DOHH2 (cell line): ENCODE data around the gene PNRC1.

Experiments used
- H3F3A ChIP-seq: fragments of 200-600 bp; sonication (generic), shearing (Covaris generic); 2 replicates; pipeline ENCODE4 v1.6.0; 2016; ENCODE audit warnings: antibody characterized with exemption, mild to moderate bottlenecking; ENCODE audit not compliant: control insufficient read depth, insufficient read depth
- H3K27ac ChIP-seq: fragments of 200-600 bp; sonication (generic); 2 replicates; pipeline ENCODE4 v1.5.1; 2014; ENCODE audit warnings: low read depth, mild to moderate bottlenecking, low read length, moderate library complexity
- H3K27me3 ChIP-seq: fragments of 200-600 bp; sonication (generic); 2 replicates; pipeline ENCODE4 v1.6.1; 2014; ENCODE audit warnings: mild to moderate bottlenecking, low read length, mixed read lengths; ENCODE audit not compliant: control insufficient read depth
- H3K36me3 ChIP-seq: fragments of 200-600 bp; sonication (generic); 2 replicates; pipeline ENCODE4 v1.6.1; 2014; ENCODE audit warnings: mild to moderate bottlenecking, low read length, moderate library complexity, mixed read lengths; ENCODE audit not compliant: control insufficient read depth
- H3K4me1 ChIP-seq: fragments of 200-600 bp; sonication (generic); 2 replicates; pipeline ENCODE4 v1.6.1; 2014; ENCODE audit warnings: mild to moderate bottlenecking, low read length, mixed read lengths; ENCODE audit not compliant: control insufficient read depth
- H3K4me2 ChIP-seq: fragments of 200-600 bp; sonication (generic); 2 replicates; pipeline ENCODE4 v1.6.0; 2014; ENCODE audit warnings: mild to moderate bottlenecking, low read length, moderate library complexity
- H3K4me3 ChIP-seq: fragments of 200-600 bp; sonication (generic); 2 replicates; pipeline ENCODE4 v1.5.1; 2014; ENCODE audit warnings: mild to moderate bottlenecking, low read length, mixed read lengths
- H3K79me2 ChIP-seq: fragments of 200-600 bp; sonication (generic); 2 replicates; pipeline ENCODE4 v1.6.1; 2014; ENCODE audit warnings: mild to moderate bottlenecking, low read length, mixed read lengths; ENCODE audit not compliant: control insufficient read depth
- H3K9me2 ChIP-seq: fragments of 200-600 bp; sonication (generic); replicated peaks from 2 replicates; pipeline ENCODE4 v1.6.1; 2014; ENCODE audit warnings: mild to moderate bottlenecking, low read length, mixed read lengths; ENCODE audit not compliant: control insufficient read depth
- H3K9me3 ChIP-seq: fragments of 200-600 bp; sonication (generic); 2 replicates; pipeline ENCODE4 v1.6.1; 2014; ENCODE audit warnings: antibody characterized with exemption, low read length, mixed read lengths; ENCODE audit not compliant: control insufficient read depth, insufficient read depth
- H4K20me1 ChIP-seq: fragments of 200-600 bp; sonication (generic); 2 replicates; pipeline ENCODE4 v1.6.0; 2014; ENCODE audit warnings: low read depth, mild to moderate bottlenecking, antibody characterized with exemption, low read length, moderate library complexity; ENCODE audit not compliant: control insufficient read depth, insufficient read depth
- CTCF ChIP-seq: fragments of 200-600 bp; sonication (generic); IDR thresholded peaks from one replicate; pipeline ENCODE4 v1.5.1; 2014; ENCODE audit warnings: antibody characterized with exemption, mild to moderate bottlenecking, low read depth, low read length; ENCODE audit not compliant: poor library complexity, severe bottlenecking
- EZH2phosphoT487 ChIP-seq: fragments of 200-600 bp; sonication (generic); IDR thresholded peaks from 2 replicates; pipeline ENCODE4 v1.6.1; 2017; ENCODE audit warnings: borderline replicate concordance, mild to moderate bottlenecking, antibody characterized with exemption, low read length, moderate library complexity, mixed read lengths

PNRC1 gene

GRCh38 chr6:89051676-89052075 lies 28.9 kb upstream of the PNRC1 start:
- no peaks in the 10 kb centered on the region for H4K20me1 ChIP-seq
- H3K36me3 ChIP-seq: no peaks in the 10 kb centered on the region
- H3K4me3 ChIP-seq: no peak overlapping the region
- no peaks in the 10 kb centered on the region for H3K79me2 ChIP-seq
- peaks cover 9% of the 10 kb centered on the region; the same call in 1 of the 2 replicates for H3K27me3 ChIP-seq
- no peak overlapping the region for H3K27ac ChIP-seq
- no peaks in the 10 kb centered on the region for H3F3A ChIP-seq
- H3K4me2 ChIP-seq: no peak overlapping the region
- no peaks in the 10 kb centered on the region for H3K4me1 ChIP-seq
- no peak for TF ChIP-seq CTCF
- TF ChIP-seq EZH2phosphoT487: no peak
- no peaks in the 10 kb centered on the region for H3K9me2 ChIP-seq
- H3K9me3 ChIP-seq: no peaks in the 10 kb centered on the region

GRCh38 chr6:89054208-89054607 lies 26.3 kb upstream of the PNRC1 start:
- TF ChIP-seq CTCF (no peak), EZH2phosphoT487 (no peak)
- H3K9me3 ChIP-seq: no peaks in the 10 kb centered on the region
- H4K20me1 ChIP-seq: no peaks in the 10 kb centered on the region

GRCh38 chr6:89057759-89058158 lies 22.8 kb upstream of the PNRC1 start:
- no peak overlapping the region for H3K27ac ChIP-seq
- no peaks in the 10 kb centered on the region for H3F3A ChIP-seq
- no peak overlapping the region for H3K4me2 ChIP-seq
- no peak overlapping the region for H3K4me3 ChIP-seq
- no peaks in the 10 kb centered on the region for H3K9me2 ChIP-seq
- TF ChIP-seq EZH2phosphoT487 (no peak), CTCF (no peak)
- H3K27me3 ChIP-seq: no peaks in the 10 kb centered on the region
- H3K79me2 ChIP-seq: no peaks in the 10 kb centered on the region
- no peaks in the 10 kb centered on the region for H4K20me1 ChIP-seq
- no peaks in the 10 kb centered on the region for H3K36me3 ChIP-seq
- H3K9me3 ChIP-seq: no peaks in the 10 kb centered on the region
- H3K4me1 ChIP-seq: no peaks in the 10 kb centered on the region

More at GRCh38 chr6:89054208-89054607, 26.3 kb upstream of the PNRC1 start:
- H3K4me3 ChIP-seq: no peak overlapping the region
- H3K27me3 ChIP-seq: 0 out of 2 replicates have a peak, but pooled peaks cover 3% of the 10 kb centered on the region
- no peak overlapping the region for H3K4me2 ChIP-seq
- no peaks in the 10 kb centered on the region for H3K4me1 ChIP-seq
- no peaks in the 10 kb centered on the region for H3K79me2 ChIP-seq
- no peaks in the 10 kb centered on the region for H3K9me2 ChIP-seq
- no peak overlapping the region for H3K27ac ChIP-seq
- H3K36me3 ChIP-seq: no peaks in the 10 kb centered on the region
- no peaks in the 10 kb centered on the region for H3F3A ChIP-seq
